Measurements from ENCODE around the gene COA6. TPM values are rescaled to one million over a fixed set of nuclear protein-coding genes. Genes with fewer than 3 reads are reported as not detected.
"Not testable (repeated sequence)": the region's sequence is repeated elsewhere in the genome, so short reads cannot be mapped to it uniquely, and the experiment has no call there.

Gene COA6
- total RNA-seq, 1 experiment from 2014 or later = 108 TPM

DNA sequence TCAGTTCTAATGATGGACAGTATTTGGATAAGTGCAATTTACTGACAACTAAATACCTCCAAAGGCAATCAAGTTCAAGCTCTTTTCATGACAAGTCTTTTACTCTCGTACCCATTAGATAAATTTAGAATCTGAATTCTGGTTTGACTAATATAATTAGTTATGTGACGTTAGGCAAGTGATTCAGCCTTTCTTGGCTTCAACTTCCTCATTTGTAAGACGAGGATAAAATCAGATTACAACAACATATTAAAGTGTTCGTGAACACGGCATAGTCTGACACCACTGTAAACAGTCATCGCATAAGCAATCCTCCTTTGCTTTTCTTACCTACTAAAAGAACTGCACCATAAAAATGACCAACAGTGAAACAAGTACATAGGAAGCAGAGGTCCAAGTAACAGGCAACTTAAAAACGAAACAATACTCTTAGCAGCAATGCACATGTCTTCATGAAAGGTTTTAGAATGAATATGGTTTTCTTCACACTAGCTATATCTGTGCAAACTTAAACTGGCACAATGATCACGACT is 25.7 kb downstream of the COA6 start:
- in situ Hi-C loops (cut with HindIII; ENCODE audit: low pct_unique_long_range_greater_than_20kb, low sequenced_read_pairs) = no loop called here
- DNase-seq (ENCODE audit: low read depth, low spot score) = no peak

DNA sequence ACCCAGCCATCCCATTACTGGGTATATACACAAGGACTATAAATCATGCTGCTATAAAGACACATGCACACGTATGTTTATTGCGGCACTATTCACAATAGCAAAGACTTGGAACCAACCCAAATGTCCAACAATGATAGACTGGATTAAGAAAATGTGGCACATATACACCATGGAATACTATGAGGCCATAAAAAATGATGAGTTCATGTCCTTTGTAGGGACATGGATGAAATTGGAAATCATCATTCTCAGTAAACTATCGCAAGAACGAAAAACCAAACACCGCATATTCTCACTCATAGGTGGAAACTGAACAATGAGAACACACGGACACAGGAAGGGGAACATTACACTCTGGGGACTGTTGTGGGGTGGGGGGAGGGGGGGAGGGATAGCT is 26.3 kb downstream of the COA6 start:
- DNase-seq (ENCODE audit: low read depth, low spot score); in situ Hi-C loops (cut with HindIII; ENCODE audit: low pct_unique_long_range_greater_than_20kb, low sequenced_read_pairs): not testable (repeated sequence)

DNA sequence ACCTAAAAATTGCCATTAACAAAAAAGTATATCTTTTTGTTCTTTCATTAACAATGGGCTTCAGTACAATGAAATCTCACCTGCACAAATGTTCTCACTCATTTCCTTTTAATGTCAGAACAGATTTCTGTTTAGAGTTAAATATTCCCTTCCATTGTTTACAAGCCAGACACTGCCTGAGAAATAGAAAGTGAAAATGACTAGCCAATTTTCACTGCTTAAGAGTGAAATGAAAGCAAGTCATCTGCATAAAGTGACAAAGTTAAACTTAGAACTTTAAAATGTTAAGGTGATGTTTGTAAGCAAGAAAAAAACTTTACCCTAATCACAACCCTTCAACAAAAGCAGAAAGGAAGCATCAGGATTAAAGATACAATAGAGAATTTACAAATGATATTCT is 27.5 kb downstream of the COA6 start:
- DNase-seq (ENCODE audit: low read depth, low spot score) = no peak
- in situ Hi-C loops (cut with HindIII; ENCODE audit: low pct_unique_long_range_greater_than_20kb, low sequenced_read_pairs) = no loop called here

DNA sequence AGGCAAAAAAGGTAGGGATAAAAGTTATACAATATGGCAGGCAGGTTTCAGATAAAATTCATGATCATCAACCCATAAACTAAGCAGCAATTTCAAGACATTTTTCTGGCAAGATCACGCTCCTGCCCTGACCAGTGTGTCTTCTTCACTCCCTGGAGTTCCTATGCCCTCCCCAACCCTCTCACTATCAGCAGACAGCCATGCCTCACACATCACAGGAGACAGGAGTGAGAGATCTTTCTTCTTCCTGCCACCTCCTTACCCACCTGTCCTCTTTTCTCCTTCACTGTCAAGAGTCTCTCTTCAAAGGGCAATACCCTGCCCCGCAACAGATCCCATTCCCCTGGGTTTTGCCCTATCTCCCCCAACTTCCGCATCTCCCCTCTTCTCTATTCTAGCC is 28.4 kb downstream of the COA6 start:
- no peak for DNase-seq (ENCODE audit: low read depth, low spot score)
- in situ Hi-C loops (cut with HindIII; ENCODE audit: low pct_unique_long_range_greater_than_20kb, low sequenced_read_pairs) = no loop called here

DNA sequence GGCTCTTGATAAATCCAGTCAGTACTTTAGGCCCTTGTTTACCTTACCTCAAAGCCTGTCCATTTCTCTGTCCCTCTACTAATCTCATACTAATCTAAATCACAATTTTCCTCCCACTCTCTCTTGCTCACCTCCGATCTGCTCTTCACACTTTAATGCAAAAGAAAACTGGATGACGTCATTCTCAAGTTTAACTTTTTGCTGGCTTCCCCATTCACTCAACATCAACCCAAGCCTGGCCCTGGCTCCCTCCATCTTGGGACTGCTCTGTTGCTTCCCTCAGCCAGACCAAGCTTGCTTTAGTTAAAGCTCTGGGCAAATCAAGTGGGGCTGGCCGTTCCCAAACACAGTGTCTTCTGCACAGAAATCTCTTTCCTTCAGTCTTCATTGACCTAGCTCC is 29.7 kb downstream of the COA6 start:
- DNase-seq (ENCODE audit: low read depth, low spot score) = no peak
- in situ Hi-C loops (cut with HindIII; ENCODE audit: low pct_unique_long_range_greater_than_20kb, low sequenced_read_pairs) = no loop called here

DNA sequence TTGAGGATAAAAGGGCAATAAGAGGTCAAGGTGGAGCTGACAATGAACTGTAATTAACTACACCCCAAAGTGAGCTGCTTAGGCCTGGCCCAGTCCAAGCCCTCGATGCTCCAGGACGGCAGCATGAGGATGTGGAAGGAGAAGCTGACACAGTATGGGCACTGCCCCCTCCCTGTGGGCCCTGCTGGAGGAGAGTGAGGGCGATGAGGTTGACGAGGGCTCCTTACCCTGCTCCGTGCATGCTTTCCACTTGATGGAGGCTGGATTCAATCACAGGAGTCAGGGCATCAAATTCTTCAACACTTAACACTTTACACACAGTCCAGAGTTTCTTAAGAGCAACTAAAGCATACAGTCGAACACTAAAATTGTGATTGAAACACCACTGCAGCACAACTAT is 32.4 kb downstream of the COA6 start:
- DNase-seq (ENCODE audit: low read depth, low spot score) = no peak
- in situ Hi-C loops (cut with HindIII; ENCODE audit: low pct_unique_long_range_greater_than_20kb, low sequenced_read_pairs) = no loop called here

DNA sequence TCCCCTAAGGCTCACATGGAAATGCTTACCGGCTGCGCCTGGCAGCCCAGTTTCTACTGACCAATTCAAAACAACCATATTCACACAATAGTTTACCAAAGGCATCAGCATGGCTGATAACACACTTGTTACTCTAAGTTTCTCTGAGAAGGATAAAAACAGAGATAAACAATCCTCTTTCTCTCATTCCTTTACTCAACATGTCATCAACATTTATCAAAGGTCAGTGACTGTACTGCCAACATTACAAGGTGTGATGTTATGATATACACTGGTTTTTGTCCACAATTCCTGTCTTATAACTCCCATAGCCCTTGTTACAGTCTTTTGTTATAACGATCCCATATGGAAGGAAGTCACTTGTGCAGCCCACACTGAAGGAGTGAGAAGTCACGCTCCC is 33.6 kb downstream of the COA6 start:
- in situ Hi-C loops (cut with HindIII; ENCODE audit: low pct_unique_long_range_greater_than_20kb, low sequenced_read_pairs) = no loop called here

DNA sequence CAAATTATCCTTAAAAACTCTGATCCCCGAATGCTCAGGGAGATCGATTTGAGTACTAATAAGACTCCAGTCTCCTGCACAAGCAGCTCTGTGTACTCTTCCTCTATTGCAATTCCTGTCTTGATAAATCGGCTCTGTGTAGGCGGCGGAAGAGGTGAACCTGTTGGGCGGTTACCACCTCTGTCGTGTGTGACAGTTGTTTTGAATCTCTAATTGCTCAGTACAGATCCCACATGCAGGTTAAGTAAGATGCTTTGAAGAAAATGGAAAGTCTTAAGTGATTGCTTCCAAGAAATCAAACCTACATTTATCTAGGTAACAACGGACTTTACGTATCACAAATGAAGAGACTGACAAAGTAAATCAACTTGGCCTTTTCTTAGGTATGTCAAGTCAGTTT is 35.5 kb downstream of the COA6 start:
- in situ Hi-C loops (cut with HindIII; ENCODE audit: low pct_unique_long_range_greater_than_20kb, low sequenced_read_pairs) = no loop called here

More for the DNA sequence above, 33.6 kb downstream of the COA6 start:
- DNase-seq (ENCODE audit: low read depth, low spot score) = no peak

DNA sequence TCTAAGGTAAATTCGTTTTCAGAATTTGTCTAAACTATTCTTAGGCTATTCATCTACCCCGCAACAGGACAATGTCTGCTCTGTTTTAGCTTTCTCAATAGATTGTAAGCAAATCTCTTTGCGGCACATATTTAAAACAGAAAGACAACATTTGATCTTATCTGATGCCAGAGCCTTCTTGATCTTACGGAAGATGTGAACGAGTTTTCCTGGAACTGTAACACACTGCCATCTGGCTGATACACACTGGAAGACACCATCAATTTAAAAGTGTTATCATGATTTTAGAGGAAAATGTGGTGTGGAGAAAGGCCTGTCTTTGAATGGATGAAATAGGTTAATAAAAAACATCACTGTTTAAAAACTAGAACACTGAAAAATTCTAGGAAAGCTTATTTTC is 36.1 kb downstream of the COA6 start:
- peak; percentile 12 for DNase-seq (ENCODE audit: low read depth, low spot score)
- in situ Hi-C loops (cut with HindIII; ENCODE audit: low pct_unique_long_range_greater_than_20kb, low sequenced_read_pairs) = no loop called here

More for the DNA sequence above, 35.5 kb downstream of the COA6 start:
- DNase-seq (ENCODE audit: low read depth, low spot score) = no peak

DNA sequence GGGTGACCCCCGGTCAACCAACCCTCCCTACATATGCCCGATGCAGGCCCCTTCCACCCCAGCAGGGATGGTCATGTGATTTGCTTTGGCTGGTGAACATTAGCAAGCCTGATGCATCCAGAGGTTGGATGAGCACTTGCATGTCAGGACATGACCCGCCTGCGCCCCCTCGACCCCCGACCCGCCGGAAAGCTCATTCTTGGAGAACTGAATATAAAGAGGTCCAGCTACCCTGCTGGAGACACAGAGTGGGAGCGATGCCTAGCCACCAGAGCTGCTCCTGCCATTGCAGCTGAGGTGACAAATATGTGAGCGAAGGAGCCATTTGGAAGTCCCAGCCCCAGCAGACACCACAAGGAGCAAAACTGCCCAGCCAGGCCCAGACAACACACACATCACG is 39.6 kb downstream of the COA6 start:
- in situ Hi-C loops (cut with HindIII; ENCODE audit: low pct_unique_long_range_greater_than_20kb, low sequenced_read_pairs) = no loop called here
- DNase-seq (ENCODE audit: low read depth, low spot score) = no peak

DNA sequence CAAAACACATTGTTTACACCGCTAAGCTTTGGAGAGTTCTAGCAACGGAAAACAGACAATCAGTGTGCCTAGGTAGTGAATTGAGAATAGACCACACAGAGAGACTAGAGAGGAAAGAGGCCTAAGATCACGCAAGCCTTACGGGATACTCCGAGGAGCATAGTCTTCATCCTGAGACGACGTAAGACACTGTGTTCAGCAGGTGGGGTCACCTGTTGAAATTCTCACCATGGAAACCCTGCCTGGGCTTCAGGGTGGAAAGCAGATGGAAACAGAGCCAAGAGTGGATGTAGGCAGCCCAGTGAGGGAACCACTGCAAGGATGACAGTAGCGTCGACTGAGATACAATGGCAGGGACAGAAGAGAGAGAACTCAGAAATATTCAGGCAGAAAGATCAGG is 40.2 kb downstream of the COA6 start:
- in situ Hi-C loops (cut with HindIII; ENCODE audit: low pct_unique_long_range_greater_than_20kb, low sequenced_read_pairs) = no loop called here
- no peak for DNase-seq (ENCODE audit: low read depth, low spot score)

DNA sequence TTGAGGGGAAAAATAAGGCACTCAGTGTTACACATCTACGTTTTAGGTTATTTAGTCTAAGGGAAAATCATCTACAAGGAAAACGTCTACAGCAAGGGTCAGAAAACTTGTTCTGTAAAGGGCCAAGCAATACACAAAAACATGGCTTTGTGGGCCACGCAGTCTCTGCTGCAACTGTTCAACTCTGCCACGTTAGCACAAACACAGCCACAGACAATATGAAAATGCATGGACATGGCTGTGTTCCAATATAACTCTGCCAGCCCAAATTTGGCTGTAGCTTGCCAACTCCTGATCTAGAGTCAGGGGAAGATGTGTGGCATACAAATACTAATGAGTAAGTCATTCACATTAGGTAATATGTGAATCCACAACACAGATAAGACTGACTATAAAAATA is 40.7 kb downstream of the COA6 start:
- in situ Hi-C loops (cut with HindIII; ENCODE audit: low pct_unique_long_range_greater_than_20kb, low sequenced_read_pairs) = no loop called here
- no peak for DNase-seq (ENCODE audit: low read depth, low spot score)

DNA sequence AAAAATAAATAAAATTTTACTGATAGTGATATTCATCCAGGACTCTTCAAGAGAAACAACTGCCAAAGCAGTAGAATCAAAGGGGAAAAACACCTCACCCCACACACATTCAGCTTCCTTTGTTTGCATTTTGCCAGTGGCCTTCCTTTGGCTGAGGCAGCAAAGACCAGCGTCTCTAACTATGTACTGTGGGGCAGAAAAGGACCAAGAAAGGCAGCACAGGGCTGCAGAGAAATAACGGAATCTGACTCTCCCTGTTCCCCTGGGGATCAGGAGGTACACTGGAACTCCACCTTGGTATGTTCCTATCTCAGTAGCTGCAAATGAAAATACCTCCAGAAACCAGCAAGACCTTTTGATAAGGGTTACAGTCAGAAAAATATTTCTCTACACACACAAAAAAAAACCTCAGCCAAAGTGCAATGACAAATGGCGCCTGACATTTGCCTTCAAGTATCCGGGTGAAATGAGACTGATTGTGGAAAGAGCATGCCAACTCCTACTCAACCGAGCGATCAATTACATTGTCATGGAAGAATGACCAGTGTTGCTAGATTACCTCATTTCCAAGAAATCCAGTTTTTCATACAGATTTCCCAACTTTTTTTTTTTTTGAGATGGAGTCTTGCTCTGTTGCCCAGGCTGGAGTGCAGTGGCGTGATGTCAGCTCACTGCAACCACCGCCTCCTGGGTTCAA is 54.8 kb downstream of the COA6 start:
- no peak for DNase-seq (ENCODE audit: low read depth, low spot score)
- in situ Hi-C loops (cut with HindIII; ENCODE audit: low pct_unique_long_range_greater_than_20kb, low sequenced_read_pairs) = no loop called here

DNA sequence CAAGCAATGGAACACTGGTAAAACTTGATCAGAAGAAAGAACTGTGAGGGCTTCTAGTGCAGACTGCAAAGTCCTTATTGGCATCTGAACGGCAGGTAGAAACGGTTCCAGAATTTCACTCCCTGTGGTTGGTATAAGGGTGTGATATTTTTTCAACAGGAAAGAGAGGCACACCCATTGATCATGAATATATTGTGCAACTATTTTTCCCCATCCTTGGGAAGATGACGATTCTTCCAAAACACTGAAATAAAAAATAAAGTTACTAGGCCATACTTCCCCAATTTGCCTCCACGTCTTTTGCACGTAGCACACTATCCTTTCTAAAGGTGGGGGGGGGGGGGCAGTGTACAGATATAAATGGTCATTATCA is 56.2 kb downstream of the COA6 start:
- in situ Hi-C loops (cut with HindIII; ENCODE audit: low pct_unique_long_range_greater_than_20kb, low sequenced_read_pairs) = no loop called here
- no peak for DNase-seq (ENCODE audit: low read depth, low spot score)

DNA sequence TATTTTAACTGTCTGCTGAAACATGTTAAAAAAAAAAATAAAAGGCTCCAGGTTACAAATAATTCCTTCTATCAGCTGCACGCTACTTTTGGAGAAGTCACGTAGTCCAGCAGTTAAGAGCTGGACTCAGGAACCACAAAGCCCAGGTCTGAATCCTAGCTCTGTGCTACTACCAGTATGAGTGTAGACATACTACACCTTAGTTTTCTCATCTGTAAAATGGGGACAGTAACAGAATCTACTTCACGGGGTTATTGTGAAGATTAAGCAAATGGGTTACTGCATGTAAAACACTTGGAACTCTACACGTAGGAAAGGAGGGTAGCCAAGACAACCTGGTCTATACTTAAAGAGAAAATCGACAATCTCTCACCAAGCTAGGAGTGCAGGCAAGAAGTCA is 57.4 kb downstream of the COA6 start:
- in situ Hi-C loops (cut with HindIII; ENCODE audit: low pct_unique_long_range_greater_than_20kb, low sequenced_read_pairs) = no loop called here
- no peak for DNase-seq (ENCODE audit: low read depth, low spot score)

DNA sequence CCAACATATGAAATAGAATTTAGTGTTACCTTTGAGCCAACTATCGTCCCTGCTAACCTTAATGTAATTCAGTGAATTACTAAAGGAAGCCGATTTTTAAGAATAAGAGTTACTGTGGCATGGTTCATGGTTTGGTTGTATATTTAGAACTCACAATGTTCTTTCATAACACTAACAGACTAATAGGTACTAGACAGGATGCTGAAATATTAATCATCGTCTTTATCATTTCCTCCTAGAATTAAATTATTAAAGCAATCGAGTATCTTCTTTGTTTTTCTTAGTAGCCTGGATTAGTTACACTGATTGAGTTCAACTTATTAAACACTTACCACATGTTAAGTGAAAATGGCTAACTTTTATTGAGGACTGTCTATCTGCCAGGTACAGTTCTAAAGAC is 58.0 kb downstream of the COA6 start:
- in situ Hi-C loops (cut with HindIII; ENCODE audit: low pct_unique_long_range_greater_than_20kb, low sequenced_read_pairs) = no loop called here

DNA sequence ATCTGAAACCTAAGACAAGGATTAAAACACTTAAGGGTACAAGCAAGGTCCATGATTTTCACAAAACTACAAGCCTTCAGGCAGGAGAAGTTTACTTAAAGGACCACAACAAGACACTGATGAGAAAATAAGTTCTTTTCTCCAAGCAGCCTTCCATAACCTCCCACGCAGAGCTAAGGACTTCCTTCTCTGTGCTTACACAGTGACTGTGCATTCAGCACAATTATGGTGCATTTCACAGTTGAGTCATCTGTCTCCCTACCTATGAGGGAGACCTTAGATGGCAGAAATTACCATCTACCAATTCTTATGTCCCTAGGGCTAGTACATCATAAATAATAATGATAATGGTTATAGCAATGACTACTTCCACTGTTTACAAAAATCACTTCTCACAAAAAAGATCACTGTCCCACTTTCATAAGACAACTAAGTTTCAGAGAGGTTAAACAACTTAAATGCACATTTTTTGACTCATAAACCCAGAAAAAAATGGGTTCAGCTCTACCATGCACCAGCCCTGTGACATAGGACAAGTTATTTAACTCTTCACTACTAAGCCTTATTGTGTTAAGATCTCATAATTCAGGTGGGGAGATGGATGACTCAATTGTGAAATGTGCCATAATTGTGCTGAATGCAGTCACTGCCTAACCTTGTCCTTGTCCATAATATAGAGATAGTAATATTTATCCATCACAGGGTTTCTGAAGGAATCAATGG is 60.5 kb downstream of the COA6 start:
- DNase-seq (ENCODE audit: low read depth, low spot score) = no peak
- in situ Hi-C loops (cut with HindIII; ENCODE audit: low pct_unique_long_range_greater_than_20kb, low sequenced_read_pairs) = no loop called here

More for the DNA sequence above, 58.0 kb downstream of the COA6 start:
- DNase-seq (ENCODE audit: low read depth, low spot score) = no peak

All from SK-MEL-5 (cell line).